ENCODE data around the gene DENND2D.

DENND2D gene

GRCh38 chr1:111174070-111174469 is 26.4 kb downstream of the DENND2D start:
- no peak for DNase-seq

GRCh38 chr1:111172463-111172862 is 28.0 kb downstream of the DENND2D start:
- no peak for DNase-seq

GRCh38 chr1:111164151-111164550 is 36.3 kb downstream of the DENND2D start:
- DNase-seq = no peak

- no peak for DNase-seq
Measured at GRCh38 chr1:111163363-111163762, 37.1 kb downstream of the DENND2D start.

- no peak for DNase-seq
Measured at GRCh38 chr1:111162488-111162880, 38.0 kb downstream of the DENND2D start.

GRCh38 chr1:111161843-111162487 is 38.5 kb downstream of the DENND2D start:
- no peak for DNase-seq

GRCh38 chr1:111157431-111157830 is 43.0 kb downstream of the DENND2D start:
- no peak for DNase-seq

- DNase-seq = peak in 1 of 2 donors; percentile 30
Measured at GRCh38 chr1:111154021-111154999, 46.1 kb downstream of the DENND2D start.

GRCh38 chr1:111151838-111152237 is 48.6 kb downstream of the DENND2D start:
- DNase-seq = no peak

- DNase-seq = no peak
Measured at GRCh38 chr1:111148376-111148881, 52.0 kb downstream of the DENND2D start.

- DNase-seq = no peak
Measured at GRCh38 chr1:111147948-111148347, 52.5 kb downstream of the DENND2D start.

- no peak for DNase-seq
Measured at GRCh38 chr1:111145963-111146768, 54.3 kb downstream of the DENND2D start.

GRCh38 chr1:111145542-111145941 is 54.9 kb downstream of the DENND2D start:
- DNase-seq = no peak

- no peak for DNase-seq
Measured at GRCh38 chr1:111142356-111142975, 58.0 kb downstream of the DENND2D start.

- no peak for DNase-seq
Measured at GRCh38 chr1:111141245-111142220, 58.9 kb downstream of the DENND2D start.

- no peak for DNase-seq
Measured at GRCh38 chr1:111140680-111140967, 59.8 kb downstream of the DENND2D start.

- peak; percentile 71 to 76 for DNase-seq
Measured at GRCh38 chr1:111139956-111140679, 60.3 kb downstream of the DENND2D start, which contains the start of the genes CEPT1 and DRAM2. TSS of gene CEPT1 (plus strand) at chr1:111140223. CDS start at chr1:111147715, 7,492 bp downstream. TSS of gene DRAM2 (minus strand) at chr1:111140093. CDS start at chr1:111131554, 8,539 bp downstream.

GRCh38 chr1:111139324-111139955 is 61.0 kb downstream of the DENND2D start:
- DNase-seq = peak; percentile 57 to 58
